Ureter (tissue), 1 donor: ENCODE measurements around the gene ARNT2. TPM values are rescaled to one million over a fixed set of nuclear protein-coding genes. Genes with fewer than 3 reads are reported as not detected.

ENCODE experiments used
- DNase-seq: peaks from one replicate; pipeline ENCODE4 v3.0.0-alpha.2; 2020; ENCODE audit warnings: low spot score
- total RNA-seq: library from RNA; stranded (reverse); gene quantifications from one replicate; pipeline ENCODE4 v1.2.4, GENCODE V29; 2023
- donor health status: DM: yes; HTN: yes; CAD: no.

Gene ARNT2
- total RNA-seq, 1 donor from 2014 or later = 7.2 TPM

DNA sequence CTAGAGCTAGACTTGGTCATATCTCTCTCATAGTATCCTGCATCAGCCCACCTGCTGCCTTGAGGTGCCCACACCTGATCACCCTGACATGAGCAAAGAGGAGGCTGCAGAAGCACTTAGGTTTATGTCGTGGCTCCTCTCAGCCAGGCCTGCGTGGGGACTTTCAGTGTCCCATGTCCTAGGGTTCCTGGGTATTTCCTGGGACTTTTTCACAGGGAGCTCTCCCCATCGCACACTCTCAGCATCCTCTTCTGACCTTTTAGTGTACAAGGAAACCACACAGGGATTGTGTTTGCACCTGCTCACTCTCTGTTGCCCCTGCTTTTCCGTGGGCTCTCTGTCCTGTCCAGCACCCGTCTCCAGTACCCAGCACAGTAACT is 61.4 kb downstream of the ARNT2 start:
- no peak for DNase-seq

DNA sequence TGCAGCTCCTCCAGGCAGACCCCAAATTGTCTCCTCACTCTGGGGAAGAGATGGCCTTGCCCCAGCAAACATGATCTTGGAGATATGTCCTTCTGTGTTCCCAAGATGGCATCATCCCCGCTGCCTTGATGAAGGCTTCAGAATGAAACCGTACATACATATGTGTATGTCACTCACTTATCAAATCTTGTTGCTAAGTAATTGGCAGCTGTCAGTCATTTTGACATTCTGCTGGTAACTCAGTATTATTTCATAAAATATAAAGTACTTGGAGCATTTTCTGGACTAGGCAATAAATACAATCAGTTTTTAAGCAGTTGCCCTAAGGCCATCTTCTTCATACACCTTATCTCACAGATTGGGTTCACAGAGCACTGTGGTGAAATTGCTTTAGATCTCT is 62.4 kb downstream of the ARNT2 start:
- no peak for DNase-seq

DNA sequence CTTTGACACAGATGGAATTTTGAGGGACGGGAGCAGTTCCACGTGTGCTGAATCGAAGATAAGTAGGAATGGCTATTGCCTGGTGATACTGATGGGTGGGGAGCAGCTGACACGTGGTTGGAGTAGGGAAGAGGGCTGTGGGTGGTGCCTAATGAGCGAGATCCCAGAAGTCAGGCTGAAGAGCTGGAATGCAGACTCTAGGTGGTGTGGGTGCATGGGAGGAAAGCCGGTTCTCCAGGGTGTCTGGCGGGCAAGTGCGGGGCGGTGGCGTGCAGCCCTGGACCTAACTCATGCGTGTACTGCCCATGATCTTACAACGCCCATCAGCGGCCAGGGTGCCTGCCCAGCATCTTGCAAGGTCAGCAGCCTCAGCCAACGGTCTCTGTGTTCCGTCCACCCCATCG is 63.1 kb downstream of the ARNT2 start:
- peak; percentile 48 for DNase-seq

DNA sequence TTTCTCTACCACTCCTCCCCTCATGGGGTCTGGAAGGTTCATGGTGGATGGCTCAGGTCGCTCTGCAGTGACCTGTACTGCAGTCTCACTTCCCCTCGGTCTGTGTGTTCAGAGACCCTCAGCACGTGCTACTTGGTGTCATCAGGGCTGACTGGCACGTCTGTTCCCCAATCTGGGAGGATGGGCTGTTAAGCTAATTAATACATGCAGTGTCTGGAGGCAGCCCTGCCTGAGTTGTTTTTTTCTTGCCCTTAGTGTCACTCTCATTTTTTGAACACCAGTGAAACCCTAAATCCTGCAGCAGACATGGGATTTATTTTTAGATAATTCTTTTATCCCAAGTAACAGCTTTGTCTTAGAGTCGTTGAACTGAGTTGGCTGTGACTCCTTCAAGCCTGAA is 64.6 kb downstream of the ARNT2 start:
- DNase-seq = no peak

DNA sequence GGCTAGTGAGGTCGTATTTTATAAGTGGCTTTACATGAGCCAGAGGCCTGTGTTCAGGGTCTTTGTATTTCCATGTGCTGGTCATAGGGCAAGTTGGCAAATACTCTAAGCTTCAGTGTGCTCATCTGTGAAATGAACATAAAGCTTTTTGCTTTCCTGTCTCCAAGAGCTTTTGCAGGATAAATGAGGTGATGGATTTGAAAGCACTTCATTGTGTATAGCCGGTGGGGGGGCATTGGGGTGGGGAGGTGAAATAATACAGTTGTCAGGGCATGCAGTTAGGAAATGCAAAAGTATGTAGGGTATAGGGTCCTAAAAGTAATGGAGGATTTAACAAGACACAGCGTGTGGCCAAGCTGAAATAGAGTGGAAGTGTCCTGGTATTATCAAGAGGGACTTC is 67.7 kb downstream of the ARNT2 start:
- DNase-seq = no peak

DNA sequence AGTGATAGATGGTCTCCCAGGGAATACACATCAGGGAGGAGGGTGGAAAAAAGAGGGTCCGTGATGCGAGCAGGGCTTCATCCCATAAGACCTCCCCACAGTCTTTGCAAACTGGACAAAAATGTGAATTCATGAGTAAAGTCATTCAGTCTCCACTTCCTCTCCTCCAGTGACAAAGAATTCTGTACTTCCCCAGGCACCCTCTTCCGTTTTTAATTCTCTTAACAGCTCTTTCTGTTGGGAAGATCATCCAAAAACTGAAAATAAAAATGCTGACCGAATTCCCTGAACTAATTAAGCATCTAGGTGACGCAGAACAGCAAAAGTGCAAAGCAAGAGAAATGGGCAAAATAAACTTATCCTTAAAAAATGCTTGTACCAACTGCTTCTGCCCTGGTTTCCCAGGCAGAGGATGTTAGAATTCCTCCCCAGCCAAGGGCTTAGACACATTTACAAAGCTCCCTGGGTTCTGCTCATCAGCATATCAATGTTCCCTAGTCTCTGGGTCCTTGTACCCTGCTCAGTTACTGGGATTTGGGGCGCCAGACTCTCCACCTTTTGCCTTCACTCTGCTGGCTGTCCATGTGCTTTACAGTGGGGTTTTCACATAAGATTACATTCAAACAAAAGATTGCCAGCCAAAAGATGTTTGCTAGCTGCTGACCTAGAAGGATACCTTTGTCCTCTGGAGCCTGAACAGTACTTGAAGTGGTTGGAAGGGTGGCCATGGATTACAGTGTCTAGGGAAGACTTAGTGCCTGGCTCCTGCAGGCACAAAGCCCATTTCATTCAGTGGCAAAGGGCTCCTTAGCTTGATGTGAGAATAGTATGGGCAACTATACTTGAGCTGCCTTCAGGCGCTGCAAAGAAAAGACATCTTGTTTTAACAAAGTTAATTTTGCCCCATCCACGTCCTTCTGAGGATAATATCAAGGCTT is 69.4 kb downstream of the ARNT2 start:
- DNase-seq = no peak

DNA sequence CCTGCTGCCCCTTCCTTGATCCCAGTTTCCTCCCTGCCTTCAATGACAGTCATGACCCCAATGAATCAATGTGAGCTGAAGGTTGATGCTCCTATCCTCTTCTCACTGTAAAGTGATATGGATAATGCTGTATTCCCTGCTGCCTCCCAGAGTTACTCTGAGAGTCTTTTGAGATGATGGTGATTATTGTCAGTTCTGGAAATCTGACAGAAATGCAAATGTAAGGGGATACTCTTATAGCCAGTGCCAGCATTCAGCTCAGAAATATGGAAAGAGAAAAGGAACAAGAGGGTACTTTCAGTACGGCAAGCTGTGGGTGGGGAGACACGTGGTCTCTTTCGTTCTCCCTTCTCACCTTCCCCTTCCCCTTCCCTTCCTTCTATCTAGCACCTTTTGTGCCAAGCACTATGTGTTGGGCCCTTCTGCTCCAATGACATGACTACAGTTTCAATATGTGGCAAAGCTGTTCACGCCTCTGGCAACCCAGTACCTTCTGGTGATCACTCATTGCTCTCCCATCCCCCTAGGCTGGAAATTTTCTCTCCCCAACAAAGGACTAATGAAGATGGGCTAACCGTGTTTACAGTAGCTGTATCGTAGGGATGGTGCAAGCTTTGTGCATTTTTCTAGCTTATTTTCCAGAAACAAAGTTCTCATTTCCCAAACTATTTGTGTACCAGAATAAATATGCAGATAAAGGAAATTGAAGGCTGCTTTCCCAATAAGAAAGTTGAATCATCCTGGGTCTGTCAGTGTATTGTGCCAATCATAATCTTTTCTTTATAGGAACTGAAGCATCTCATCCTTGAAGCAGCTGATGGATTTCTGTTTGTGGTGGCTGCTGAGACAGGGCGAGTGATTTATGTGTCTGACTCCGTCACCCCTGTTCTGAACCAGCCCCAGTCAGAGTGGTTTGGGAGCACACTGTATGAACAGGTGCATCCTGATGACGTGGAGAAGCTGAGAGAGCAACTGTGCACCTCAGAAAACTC is 70.3 kb downstream of the ARNT2 start:
- no peak for DNase-seq

DNA sequence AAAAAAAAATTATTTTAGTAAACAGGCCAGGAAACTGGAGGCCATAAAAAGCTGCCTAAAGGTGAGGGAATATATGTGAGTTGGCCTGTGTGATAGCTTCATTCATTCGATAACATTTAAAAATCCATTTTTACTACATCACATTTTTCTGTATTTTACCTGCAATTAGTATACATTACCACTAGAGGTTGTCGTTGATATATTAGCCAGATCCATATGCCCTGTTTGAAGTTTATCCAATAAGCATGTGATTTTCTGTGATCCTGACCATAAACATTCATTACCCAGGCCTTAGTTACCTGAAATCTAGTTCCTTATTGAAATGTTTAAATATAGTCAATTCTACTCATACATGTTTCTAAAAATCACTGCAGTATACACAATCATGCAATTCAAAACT is 71.4 kb downstream of the ARNT2 start:
- no peak for DNase-seq

DNA sequence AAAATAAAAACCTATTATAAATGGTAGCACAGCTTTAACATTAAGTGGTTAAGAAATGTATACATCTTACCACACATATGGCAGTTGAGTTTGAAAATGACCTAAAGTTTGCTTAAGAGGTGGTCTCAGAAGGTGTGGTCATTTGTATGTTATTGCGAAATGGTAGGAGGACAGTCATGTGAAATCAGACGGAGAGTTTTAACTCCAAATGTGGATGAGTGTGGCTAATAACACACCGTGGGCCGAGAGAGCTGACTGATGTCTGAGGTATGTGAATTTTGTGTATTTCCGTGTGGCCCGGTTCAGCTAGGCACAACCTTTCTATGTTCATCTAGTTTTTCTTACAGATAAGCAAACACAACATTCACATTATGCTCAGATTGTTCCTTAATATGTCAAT is 71.9 kb downstream of the ARNT2 start:
- no peak for DNase-seq

DNA sequence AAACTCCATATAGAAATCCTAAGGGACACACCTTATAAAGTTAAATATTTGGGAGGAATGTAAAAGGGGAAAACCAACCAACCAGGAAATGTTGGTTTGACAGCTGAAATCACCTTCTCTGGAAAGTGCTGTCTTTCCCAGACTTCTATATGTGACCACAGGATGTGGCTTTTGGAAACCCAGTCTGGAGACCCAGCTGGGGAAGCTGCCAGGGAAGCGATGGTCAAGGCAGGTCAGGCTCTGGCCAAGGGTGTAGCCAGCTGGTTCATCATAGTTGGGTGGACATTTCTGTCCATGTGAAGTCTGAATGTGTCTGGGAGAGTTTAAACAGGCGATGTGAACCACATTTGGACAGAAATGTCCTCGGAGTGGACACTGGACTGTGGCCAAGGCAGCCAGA is 73.9 kb downstream of the ARNT2 start:
- DNase-seq = no peak

DNA sequence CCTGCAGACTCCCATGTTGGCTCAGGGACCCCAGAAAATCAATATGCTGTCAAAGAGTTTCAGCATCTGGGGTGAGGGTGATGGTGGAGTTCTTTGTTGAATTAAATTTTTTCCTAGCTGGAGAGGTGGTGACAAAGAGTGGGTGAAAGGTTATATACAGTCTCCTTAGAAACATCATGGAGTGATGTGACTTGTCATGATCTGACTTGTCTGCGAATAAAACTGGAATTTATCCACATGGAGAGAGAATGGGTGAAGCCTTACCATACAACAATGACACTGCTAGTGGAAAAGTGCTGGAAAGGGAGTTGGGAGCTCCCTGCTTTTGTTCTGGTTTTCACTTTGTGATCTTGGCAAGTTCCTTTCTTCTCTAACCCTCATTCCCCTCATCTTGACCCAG is 75.0 kb downstream of the ARNT2 start:
- DNase-seq = no peak

DNA sequence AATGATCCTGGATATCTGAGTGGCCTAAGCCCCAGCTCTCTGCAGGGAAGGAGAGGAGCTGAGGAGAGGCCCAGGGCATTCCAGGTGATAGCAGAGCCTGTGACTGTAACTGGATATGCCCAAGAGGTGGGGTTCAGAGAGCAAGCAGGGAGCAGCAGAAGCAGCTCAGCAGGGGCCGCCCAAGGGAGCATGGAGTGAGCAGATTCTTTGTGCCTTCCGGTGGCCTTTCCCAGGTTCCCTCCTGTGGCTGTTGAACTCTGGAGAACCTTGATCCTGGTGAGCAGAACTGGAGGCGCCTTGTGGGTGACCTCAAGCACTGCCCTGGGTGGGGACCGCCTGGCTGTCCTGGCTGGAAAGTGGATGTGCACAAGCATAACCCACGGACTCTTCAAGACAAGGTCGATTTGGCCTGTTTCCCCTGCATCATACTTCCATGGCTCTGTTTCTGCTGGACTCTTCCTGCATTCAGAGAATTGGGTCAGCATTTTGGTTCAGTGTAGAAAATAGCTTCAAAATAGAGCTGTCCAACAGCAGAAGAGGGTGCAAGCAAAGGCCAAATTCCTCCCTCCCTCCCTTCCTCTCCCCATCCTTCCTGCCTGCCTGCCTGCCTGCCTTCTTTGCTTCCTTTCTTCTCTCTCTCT is 76.1 kb downstream of the ARNT2 start:
- DNase-seq = no peak

DNA sequence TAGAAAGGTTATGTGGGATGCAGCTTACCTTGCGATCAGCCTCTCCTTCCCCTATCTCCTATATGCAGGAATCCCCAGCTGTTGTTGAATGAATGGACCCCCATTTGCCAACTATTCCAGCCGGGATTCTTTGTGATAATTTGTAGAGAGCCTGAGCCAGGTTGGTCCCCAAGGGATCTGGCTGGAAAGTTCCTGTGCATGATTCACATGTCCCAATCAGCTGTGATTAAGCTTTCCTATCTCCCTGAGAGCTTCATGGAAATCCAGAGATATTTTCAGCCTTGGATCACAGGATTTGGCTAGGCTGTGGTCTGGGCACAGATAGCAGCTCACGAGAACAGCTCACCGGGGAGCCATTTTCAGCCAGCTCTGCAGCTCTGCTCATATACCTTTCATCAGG is 76.7 kb downstream of the ARNT2 start:
- peak; percentile 59 for DNase-seq

DNA sequence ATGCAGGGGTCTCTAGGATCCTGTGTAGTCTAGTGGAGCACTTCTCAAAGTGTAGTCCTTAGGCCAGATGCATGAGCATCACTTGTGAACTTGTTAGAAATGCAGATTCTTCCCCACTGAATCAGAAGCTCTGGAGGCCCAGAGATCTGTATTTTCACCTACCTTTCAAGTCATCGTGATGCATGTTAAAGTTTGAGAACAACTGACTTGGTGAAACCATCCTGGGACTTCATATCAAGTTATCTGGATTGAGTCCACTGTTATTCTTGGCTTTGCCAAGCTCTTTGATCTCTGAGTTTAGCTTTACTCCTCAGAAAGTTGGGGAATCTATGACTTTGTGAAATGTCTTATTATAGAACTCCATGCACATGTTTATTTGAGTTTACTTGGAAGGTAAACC is 78.5 kb downstream of the ARNT2 start:
- no peak for DNase-seq

DNA sequence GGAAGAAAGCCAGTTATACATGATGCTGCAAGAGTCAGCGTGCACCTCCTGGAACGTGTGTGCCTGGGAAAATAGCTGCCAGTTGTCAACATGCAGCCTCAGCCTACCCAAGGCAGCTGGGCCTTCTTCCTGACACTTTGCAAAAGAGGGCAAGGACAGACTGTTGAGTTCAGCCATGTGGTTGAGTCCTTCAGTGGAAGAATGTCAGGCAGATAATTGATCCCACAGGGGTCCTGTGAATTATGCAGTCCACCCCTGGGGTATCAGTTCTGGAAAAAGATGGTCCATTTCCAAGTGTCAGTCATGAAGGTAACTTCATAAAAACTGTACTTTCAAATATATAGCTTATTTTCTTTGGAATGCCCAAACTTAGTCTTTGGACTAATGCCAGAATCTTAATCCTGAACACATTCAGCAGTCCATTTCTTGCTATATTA is 79.6 kb downstream of the ARNT2 start:
- no peak for DNase-seq

DNA sequence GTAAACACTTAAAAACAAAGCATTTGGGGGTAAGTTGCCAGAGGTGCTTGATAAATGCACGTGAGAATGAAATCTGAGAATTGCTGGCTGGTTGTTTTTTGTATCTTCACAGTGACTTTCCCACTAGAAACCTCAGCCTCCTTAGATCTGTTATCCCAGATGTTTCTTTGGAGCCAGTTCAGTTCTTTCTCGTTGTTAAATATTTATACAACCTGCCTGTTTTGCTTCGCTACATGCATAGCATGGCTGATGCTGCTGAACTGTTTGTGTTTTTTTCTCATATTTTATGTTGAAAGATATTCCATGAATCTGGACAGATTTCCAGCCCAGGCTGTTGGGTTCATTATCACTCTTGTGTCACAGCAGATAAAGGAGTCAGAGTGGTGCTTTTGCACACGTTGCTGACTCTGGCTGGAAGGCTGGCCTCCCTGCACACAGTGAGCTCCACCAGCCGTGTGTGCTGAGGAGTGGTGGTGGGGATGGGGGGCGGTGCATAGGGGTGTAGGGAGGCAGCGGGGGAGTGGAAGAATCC is 80.2 kb downstream of the ARNT2 start:
- DNase-seq = no peak

DNA sequence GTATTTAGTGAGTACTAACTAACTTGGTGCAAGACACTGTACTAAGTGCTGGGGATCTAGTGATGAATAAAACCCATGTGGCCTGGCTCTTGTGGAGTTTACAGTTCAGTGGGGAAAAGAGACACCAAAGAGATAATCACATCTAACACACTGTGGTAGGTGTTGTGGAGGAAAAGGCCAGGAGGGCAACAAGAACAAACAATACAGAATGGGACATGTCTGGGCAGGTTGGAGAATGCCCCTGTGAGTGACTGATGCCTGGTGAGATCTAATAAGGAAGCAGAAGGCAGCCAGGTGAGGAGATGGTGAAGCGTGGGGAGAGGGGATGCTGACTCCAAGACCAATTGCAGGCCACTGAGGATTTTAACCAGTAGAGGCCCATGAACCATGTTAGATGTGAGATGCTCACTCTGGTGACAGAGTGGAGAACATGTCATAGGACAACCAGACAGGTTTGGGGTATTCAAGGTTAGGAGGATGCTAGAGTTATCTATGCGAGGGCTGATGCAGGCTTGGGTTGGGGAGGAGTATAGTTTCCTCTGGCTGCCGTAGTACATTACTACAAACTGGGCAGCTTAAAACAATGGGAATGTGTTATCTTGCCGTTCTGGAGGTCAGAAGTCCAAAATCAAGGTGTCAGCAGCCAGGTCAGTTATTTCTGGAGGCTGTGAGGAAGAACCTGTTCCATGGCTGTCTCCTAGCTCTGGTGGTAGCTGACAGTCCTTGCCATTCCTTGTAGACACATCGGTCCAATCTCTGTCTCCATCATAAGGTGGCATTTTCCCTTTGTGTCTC is 81.4 kb downstream of the ARNT2 start:
- DNase-seq = no peak

DNA sequence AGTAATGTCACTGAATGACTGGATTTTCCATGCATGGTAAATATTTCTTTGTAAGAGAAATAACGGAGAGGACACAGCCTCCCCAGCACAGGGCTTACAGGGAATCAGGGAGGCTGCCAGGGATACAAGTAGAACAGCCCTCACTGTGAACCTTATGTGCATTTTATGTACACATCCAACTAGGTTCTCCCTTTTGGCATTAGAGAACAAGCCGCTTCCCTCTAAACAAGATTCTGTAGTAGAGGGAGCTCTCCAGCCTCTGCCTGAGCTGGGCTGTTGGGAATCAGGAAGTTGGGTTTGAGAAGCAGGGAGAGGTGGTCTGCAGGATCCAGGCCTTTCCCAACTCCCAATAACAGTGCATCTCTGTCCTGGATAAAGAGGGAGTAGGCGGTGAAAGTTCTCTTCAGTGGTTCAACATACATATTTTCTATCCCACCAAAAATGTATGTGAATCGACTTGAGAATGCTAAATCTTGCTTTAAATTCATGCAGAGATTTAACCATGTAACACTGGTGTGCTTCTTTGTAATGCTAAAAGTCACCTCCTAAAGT is 83.7 kb downstream of the ARNT2 start:
- DNase-seq = no peak

DNA sequence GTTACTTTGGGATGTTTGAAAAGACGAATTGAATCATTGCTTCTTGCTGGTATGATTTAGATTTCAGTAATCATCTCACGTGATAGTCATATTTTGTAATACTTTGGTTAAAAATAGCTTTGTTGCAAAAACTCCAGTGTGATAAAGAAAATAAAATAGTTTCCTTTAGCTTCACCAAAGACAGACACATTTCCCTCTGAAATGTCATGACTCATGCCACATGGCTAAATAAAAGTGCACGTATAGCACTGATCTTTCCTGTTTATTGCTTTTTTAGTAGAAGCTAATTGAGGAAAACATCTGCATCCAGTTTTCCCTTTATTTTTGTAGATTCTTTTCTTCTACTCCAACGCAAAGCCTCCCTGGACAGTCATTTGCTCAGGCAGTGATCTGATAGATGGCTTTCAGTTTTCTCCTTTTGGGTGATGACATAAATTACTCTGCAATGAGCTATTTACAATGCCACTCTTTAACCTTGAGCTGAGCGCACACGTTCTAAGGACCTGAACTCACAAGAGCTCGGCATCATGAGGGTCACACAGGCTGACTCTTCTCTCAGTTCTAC is 84.9 kb downstream of the ARNT2 start:
- DNase-seq = no peak

DNA sequence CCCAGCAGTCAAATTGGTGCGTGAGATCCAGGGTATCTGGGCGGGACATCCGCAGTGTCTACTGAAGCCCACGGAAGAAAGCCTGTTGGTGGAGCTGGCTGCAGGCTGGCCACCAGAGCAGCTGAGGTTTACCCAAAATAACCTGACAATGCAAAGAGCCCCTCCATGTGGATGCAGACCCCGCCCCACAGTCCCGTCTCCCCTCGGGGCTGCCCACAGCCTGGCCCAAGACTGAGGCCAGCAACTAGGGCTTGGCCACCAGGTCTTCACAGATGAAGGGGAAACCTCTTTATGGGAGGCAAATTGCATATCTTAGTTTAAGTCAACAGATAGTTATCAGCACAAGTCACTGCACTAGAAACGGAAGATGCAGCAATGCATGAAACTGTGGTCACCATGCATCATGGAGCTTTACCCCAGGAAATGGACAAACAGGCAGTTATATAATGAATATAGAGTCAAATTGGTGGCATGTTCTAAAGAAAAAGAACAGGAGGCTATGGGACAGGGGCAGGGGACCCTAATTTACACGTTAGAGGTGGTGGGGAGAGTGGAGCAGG is 86.3 kb downstream of the ARNT2 start:
- DNase-seq = no peak
